HL-60 (cell line): ENCODE results near the gene ARHGAP40.

Source experiments
- SPI1 ChIP-seq: IDR thresholded peaks from 2 replicates; pipeline ENCODE4 v1.6.1; 2012; ENCODE audit warnings: low read depth, mild to moderate bottlenecking, borderline replicate concordance
- TF ChIP-seq, protein P1 (sequence below): IDR thresholded peaks from one replicate; pipeline ENCODE4 v1.5.1; 2011; ENCODE audit warnings: low read length, control low read depth, inconsistent platforms; ENCODE audit not compliant: insufficient read depth

DNA sequence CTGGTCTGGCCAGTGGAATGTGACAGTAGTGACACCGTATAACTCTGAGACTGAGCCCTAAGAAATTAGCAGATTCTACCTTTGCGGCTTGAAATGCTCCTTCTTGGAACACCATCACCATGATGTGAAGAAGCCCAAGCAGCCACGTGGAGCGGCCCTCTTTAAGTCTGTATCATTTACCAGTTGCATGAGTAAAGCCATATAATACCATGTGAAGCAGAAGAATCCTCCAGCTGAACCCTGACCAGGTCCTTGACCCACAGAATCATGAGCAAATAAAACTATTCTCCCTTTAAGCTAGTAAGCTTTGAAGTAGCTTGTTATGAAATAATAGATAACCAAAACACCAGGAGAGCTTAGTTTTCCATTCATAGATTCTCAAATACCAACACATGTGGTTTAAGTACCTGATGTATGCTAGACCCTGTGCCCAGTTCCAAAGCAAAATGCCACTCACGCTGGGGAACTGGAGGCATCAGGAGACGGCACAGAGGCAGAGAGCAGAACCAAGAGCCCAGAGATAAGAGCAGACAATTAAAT is 65.9 kb downstream of the ARHGAP40 start:
- no peak for TF ChIP-seq SPI1
- TF ChIP-seq, protein P1, sequence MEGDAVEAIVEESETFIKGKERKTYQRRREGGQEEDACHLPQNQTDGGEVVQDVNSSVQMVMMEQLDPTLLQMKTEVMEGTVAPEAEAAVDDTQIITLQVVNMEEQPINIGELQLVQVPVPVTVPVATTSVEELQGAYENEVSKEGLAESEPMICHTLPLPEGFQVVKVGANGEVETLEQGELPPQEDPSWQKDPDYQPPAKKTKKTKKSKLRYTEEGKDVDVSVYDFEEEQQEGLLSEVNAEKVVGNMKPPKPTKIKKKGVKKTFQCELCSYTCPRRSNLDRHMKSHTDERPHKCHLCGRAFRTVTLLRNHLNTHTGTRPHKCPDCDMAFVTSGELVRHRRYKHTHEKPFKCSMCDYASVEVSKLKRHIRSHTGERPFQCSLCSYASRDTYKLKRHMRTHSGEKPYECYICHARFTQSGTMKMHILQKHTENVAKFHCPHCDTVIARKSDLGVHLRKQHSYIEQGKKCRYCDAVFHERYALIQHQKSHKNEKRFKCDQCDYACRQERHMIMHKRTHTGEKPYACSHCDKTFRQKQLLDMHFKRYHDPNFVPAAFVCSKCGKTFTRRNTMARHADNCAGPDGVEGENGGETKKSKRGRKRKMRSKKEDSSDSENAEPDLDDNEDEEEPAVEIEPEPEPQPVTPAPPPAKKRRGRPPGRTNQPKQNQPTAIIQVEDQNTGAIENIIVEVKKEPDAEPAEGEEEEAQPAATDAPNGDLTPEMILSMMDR = no peak
